SKM-1 treated with dmso at 0.1 percent for 144 hours (cell line): ENCODE measurements around the gene THAP3.
A peak's percentile ranks its signal among the peaks of the same experiment; 100 is the strongest.

Source experiments
- DNase-seq: peaks from one replicate; lab custom pipeline; 2025; ENCODE audit not compliant: unreplicated experiment; lab: John Stamatoyannopoulos, UW

Gene THAP3

GRCh38 chr1:6603915-6604558 lies 20.6 kb upstream of the THAP3 start:
- no peak for DNase-seq

DNA sequence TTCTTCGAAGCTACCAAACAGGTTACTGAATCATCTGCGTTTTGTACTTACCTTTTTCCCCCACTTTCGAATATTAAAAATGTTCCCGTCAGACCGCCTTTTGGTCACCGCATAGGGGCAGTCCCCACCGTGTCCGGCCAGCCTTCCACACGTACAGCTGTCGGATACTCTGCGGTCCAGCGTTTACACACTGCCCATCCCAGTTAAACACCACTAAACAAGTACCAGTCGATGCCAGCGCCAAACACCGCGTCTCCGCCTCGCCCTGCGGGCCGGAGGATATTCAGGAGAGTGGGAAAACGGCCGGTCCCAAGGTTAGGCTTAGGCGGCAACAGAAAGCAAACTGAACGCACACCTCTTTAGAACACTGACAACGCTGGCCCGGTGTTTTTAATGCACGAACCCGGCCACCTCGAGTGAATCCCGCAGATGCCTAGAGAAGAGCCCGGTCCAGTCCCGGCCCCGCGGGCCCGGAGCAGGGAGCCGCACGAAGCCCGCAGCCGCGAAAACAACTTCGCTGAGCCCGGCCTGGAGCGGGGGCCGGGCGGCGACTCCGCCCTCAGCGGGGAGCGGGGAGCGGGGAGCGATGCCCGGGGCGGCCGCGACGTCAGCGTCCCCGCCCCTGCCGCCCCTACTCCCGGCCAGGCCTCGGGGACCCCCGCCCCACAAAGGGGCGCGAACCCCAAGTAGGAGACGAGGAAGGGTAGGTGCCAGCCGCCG lies 11.9 kb upstream of the THAP3 start:
- DNase-seq = no peak

DNA sequence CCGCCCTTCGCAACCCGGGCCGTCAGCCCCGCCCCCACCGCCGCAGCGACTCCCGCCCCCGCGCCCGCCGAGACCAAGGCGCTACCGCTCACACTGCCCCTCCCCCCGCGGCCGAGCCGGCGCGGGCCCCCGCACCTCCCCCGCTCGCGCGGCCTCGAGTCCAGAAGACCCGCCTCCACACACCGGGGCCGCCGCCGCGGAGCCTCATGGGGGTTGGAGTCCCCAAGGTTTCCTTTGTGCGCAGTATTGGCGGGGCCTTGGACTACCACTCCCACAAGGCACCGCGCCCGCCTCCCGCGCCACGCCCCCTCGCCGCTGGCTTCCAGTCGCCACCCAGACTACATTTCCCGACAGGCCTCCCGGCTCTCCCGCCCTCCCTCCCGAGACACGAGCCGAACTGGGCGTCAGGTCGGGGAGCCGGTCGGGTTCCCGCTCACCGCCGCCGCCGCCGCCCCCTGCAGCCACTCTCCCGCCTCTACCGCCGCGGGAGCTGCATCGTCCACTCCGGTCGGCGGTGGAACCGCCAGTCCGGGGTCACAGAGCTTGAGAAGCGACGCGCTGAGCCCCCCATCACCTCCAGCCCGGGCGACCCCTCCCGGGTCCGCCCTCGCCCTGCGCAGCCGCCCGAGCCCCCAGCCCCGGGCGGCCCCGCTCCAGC lies 11.2 kb upstream of the THAP3 start, which contains the start of gene PHF13:
PHF13 (plus strand) TSS at position 371 of the 658 bp plus-strand sequence. CDS start 336 bp downstream, outside the sequence.
- DNase-seq = peak; percentile 96

DNA sequence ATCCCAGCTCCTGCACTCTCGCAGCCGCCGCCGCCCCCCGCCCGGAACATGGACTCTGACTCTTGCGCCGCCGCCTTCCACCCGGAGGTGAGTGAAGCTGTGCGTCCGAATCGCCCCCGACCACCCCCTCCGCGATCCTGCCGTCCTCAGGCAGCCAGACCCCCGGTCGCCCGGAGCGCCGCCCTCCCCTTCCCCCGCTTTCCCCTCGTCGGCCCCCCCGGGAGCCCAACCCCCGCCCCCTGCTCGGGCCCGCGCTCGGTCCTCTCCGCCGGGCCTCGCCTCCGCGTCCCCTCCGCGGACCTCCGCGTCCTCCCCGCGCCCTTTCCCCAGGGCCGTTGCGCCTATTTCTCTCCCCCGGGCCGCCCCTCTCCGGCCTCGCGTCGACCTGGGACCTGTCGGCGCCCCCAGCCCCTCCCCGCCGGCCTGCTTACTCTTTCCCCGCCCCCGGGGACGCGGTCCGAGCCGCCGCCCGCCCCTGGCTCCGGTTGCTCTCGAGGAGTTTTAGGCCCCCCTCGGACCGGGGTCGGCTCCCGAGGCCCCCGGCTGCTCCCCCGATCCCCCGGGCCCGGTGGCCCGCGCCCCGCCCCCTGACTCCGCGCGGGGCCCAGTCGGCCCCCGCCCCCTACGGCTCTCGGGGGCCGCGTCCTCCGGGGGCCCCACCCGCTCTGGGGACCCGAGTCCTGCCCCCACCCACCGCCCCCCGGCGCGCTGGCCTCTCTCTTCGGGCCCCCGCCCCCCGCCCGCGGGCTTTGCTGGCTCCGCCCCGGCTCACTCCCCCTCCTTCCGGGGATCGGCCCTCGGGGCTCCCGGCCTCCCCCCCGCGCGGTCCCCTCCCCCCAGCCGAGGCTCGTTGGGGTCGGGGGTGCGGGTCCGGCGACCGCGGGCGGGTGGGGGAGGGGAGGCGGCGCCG lies 10.4 kb upstream of the THAP3 start:
- DNase-seq = no peak

- DNase-seq = no peak
Observed at GRCh38 chr1:6614929-6615785, 9.5 kb upstream of the THAP3 start.

GRCh38 chr1:6619045-6619444 lies 5.6 kb upstream of the THAP3 start:
- DNase-seq = no peak

- no peak for DNase-seq
Observed at GRCh38 chr1:6621429-6622391, 3.0 kb upstream of the THAP3 start.

DNA sequence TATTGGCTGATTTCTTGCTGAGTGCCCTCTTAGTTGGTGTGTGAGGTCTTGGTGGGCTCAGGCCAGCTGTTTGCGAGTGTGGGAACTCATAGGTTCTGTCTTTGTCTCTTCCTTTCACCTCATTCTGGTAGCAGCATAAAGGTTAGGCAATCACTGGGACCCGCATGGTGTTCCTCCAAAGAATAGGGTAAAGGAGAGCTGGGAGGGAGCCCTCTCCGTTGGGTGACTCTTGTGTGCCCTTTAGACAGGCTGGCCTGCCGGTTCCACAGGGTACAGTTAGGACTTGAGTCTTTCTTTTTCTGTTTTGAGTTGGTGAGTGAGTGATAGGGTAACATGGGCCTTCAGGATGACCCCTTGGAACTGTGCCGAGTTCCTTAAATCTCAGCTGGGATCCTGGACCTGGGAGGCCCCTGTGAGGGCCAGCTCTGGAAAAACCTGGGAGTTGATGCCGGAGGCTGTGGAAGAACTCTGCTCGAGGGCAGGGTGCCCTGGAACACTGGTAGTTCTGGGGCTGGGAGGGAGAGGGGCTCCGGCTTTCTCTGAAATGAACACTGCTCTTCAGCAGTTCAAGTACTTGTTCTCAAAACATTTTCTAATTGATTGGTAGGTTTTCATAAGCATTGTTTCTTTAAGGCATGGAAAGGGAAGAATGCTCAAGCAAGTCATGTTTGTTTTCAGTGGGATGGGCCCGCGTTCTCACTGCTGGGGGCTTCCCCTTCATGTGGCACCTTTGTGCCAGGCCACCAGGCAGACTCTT lies 2.1 kb upstream of the THAP3 start:
- no peak for DNase-seq

GRCh38 chr1:6623269-6623965 lies 1.3 kb upstream of the THAP3 start:
- DNase-seq = no peak

DNA sequence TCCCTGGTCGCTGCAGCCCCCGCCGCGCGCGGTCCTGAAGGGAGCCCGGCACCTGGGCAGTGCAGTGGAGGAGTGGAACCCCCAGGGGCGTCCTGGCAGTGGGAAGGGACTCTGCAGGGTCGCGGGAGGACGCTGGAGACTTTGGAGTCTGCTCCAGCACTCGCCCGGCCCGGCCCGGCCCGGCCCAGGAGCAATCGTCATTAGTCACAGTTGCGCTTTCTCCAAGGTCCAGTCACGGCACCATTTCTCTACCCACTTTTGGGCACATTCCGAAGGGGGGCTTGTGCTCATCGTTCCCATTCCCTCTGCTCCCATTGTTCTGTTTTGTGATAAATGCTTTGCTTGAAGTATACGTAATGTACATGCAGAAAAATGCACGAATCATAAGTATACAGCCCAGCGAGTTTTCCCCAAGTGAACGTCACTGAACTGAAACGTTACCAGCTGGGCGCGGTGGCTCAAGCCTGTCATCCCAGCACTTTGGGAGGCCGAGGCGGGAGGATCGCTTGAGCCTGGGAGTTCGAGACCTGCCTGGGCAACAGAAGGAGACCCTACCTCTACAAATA lies 999 bp downstream of the THAP3 start:
- no peak for DNase-seq

- no peak for DNase-seq
Observed at GRCh38 chr1:6627031-6627430, 2.4 kb downstream of the THAP3 start.

GRCh38 chr1:6627841-6628545 lies 3.3 kb downstream of the THAP3 start:
- DNase-seq = no peak

GRCh38 chr1:6628971-6629479 lies 4.4 kb downstream of the THAP3 start:
- DNase-seq = no peak

DNA sequence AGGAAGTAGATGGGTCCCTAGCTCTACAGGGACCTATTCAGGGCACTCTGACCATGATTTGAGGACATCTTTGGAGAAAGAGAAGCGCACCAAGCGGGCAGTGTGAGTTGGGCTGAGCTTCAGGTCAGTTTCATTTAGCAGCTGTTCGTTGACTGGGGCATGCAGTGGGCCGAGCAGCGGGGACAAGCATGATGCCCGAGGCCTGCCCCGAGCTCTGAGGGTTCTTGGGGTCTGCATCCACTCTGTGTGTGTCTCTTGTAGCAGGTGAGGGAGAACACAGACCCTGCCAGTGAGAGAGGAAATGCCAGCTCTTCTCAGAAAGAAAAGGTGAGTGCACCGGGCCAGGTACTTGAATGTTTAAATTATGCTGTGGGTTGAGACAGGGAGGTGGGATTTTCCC lies 5.4 kb downstream of the THAP3 start:
- DNase-seq = no peak

GRCh38 chr1:6631058-6631457 lies 6.4 kb downstream of the THAP3 start:
- DNase-seq = no peak
